GM12872 (cell line): ENCODE results near the gene VPS8.

Experiments
- TF ChIP-seq, protein P1 (sequence below): IDR thresholded peaks from 3 replicates; pipeline ENCODE4 v1.5.1; 2011; ENCODE audit warnings: low read depth, mild to moderate bottlenecking, low read length, moderate library complexity; ENCODE audit not compliant: insufficient read depth

VPS8 gene

DNA sequence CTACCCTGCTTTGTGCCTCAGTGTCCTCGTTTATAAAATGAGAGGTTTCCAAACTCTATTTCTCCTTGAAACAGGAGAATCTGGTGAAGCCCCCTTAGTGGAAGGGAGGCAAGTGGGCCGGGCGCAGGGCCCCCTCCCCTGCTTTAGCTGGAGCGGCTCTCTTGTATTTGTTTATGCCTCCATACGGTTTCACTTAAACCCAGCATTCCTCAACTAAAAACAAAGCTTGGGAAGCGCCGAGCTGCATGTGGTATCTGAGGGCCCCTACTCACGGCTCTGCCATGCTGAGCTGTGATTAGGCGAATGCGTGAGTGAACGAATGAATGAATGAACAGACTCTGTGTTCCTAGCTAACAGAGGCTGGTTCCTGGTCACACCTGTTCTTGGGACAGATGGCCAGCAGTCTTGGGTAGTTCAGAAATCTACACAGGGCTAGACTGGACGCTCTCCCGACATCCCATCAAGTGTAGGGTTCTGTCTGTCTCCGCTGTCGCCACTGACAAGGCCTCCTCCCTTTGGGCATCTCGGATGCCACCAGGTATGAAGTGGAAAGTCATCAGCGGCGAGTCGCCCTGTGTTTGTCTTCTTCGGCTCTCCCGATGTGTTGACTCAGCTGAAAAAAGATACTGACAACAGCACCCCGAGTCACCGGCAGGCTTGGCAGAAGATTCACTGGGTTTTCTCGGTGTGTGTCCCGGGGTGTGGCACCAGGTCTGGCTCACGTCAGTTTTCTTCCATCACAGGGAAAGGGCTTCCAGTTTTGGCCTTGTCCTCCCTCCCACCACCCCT lies 42.4 kb upstream of the VPS8 start:
- TF ChIP-seq, protein P1, sequence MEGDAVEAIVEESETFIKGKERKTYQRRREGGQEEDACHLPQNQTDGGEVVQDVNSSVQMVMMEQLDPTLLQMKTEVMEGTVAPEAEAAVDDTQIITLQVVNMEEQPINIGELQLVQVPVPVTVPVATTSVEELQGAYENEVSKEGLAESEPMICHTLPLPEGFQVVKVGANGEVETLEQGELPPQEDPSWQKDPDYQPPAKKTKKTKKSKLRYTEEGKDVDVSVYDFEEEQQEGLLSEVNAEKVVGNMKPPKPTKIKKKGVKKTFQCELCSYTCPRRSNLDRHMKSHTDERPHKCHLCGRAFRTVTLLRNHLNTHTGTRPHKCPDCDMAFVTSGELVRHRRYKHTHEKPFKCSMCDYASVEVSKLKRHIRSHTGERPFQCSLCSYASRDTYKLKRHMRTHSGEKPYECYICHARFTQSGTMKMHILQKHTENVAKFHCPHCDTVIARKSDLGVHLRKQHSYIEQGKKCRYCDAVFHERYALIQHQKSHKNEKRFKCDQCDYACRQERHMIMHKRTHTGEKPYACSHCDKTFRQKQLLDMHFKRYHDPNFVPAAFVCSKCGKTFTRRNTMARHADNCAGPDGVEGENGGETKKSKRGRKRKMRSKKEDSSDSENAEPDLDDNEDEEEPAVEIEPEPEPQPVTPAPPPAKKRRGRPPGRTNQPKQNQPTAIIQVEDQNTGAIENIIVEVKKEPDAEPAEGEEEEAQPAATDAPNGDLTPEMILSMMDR, result no peak

- TF ChIP-seq, protein P1, result no peak
Measured at GRCh38 chr3:184770541-184770940, 41.4 kb upstream of the VPS8 start.

DNA sequence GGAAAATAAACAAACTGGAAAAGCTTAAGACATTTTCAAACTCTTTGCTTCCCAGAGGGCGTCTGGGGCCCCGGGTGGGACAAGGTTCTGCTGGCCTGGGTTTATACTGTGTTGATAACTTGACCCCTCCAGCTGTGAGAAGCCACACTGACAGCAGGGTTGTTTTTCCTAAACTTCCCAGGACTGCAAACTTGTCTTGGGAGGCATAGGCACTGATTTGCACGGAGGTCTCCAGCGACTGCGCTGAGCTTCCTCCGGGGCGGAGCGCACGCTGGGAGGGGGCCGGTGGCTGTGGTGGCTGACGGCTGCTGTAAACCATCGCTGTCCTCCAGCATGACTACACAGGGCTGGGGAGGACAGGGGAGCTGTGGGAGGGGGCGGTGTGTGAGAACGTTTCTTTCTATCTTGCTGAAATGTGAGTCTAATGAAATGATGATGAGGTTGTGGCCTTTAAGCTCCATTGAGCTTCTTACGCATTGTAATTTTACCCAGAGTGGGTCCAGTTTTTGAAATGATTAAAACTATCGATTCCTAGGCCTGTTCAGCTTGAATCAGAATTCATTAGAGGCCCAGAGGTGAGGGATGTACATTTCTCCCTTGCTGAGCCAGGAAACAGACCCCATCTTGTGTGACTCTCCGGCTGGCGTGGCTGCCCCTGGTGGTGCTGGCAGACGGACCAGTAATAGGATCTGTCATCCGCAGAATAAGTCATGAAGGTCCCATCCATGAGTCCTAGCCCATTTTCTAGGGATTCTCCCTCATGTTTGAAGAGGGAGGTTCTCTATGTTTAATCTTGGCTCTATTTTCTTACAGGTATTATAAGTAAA lies 40.5 kb upstream of the VPS8 start:
- TF ChIP-seq, protein P1, result no peak

DNA sequence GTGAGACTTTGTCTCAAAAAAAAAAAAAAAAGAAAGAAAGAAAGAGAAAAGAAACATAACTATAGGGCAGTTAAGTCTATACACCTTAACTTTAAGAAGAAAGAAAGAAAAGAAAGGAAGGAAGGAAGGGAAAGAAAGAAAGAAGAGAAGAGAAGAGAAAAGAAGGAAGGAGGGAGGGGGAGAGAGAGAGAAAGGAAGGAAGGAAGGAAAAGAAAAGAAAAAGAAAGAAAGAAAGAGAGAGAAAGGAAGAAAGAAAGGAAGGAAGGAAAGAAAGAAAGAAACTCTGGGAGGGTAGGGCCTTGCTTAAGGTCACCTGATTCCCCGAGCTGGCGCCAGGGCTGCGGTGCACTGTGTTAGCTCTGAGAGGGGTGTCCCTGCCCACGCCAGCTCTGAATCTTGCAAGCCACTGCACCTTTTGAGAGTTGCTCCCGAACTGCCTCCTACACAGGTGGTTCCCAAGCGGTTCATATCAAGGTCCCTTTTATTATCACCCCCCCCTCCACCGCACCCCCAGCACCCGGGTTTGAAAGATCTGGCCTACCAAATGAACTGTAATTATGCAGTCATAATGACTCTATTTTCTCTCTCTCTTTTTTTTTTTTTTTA lies 39.2 kb upstream of the VPS8 start:
- TF ChIP-seq, protein P1, result no peak

- TF ChIP-seq, protein P1, result no peak
Measured at GRCh38 chr3:184773283-184774186, 38.4 kb upstream of the VPS8 start.

DNA sequence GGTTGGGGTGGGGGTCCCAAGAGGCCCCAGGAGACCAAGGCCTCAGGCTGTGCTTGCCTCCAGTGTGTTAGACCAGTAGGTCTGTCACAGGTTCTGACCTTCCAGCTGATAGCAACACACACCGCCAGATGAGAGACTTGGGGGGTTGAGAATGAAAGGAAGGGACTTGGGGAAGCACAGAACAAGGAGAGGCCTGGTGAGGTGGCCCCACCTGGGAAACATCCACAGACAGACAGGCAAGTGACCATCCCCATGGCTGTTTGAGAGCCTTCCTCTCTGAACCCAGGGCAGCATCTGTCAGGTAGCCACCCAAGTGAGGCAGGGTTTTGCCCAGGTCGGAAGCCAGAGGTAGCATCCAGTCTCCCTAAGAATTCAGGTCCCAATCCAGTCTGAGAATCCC lies 35.0 kb upstream of the VPS8 start:
- TF ChIP-seq, protein P1, result no peak
